GM18499 (cell line): ENCODE data around the gene PDE8B.

ENCODE experiments used
- ATAC-seq: cut with Tn5 transposase; IDR thresholded peaks from one replicate; pipeline ENCODE4 v1.9.1; 2021; ENCODE audit warnings: moderate number of reproducible peaks; ENCODE audit not compliant: insufficient read depth, unreplicated experiment

Gene PDE8B

GRCh38 chr5:77312413-77312812 is 101.9 kb downstream of the PDE8B start:
- ATAC-seq: no peak

GRCh38 chr5:77316871-77317661 is 106.6 kb downstream of the PDE8B start:
- no peak for ATAC-seq

GRCh38 chr5:77318060-77318459 is 107.6 kb downstream of the PDE8B start:
- no peak for ATAC-seq

- no peak for ATAC-seq
Measured at GRCh38 chr5:77319117-77319804, 108.8 kb downstream of the PDE8B start.

GRCh38 chr5:77321793-77322394 is 111.4 kb downstream of the PDE8B start:
- no peak for ATAC-seq

GRCh38 chr5:77322406-77322805 is 111.9 kb downstream of the PDE8B start:
- ATAC-seq: no peak

GRCh38 chr5:77325921-77326541 is 115.6 kb downstream of the PDE8B start:
- ATAC-seq: no peak

- ATAC-seq: no peak
Measured at GRCh38 chr5:77326986-77327734, 116.7 kb downstream of the PDE8B start.

GRCh38 chr5:77328930-77329647 is 118.6 kb downstream of the PDE8B start:
- ATAC-seq: no peak

- no peak for ATAC-seq
Measured at GRCh38 chr5:77329664-77330430, 119.4 kb downstream of the PDE8B start.

GRCh38 chr5:77333036-77333435 is 122.6 kb downstream of the PDE8B start:
- ATAC-seq: no peak

- ATAC-seq: no peak
Measured at GRCh38 chr5:77333451-77334123, 123.1 kb downstream of the PDE8B start.

- ATAC-seq: no peak
Measured at GRCh38 chr5:77337246-77337645, 126.8 kb downstream of the PDE8B start.

- ATAC-seq: no peak
Measured at GRCh38 chr5:77337686-77338085, 127.2 kb downstream of the PDE8B start.

GRCh38 chr5:77339337-77339890 is 128.9 kb downstream of the PDE8B start:
- ATAC-seq: no peak

- ATAC-seq: no peak
Measured at GRCh38 chr5:77343165-77343564, 132.7 kb downstream of the PDE8B start.

- ATAC-seq: no peak
Measured at GRCh38 chr5:77347435-77348098, 137.1 kb downstream of the PDE8B start.

- no peak for ATAC-seq
Measured at GRCh38 chr5:77353251-77353650, 142.8 kb downstream of the PDE8B start.
